ENCODE measurements around the gene SHANK2. TPM values are rescaled to one million over a fixed set of nuclear protein-coding genes. Genes with fewer than 3 reads are reported as not detected.

Gene SHANK2
- 13.7 and 65.9 TPM in 2 replicates for total RNA-seq

GRCh38 chr11:71252269-71252769 lies at the start of gene SHANK2:
Gene SHANK2, minus strand, starts transcription at chr11:71252577. Its CDS starts 105,251 bp downstream, at chr11:71147326.
- DNase-seq (ENCODE audit: low read depth) = no peak

DNA sequence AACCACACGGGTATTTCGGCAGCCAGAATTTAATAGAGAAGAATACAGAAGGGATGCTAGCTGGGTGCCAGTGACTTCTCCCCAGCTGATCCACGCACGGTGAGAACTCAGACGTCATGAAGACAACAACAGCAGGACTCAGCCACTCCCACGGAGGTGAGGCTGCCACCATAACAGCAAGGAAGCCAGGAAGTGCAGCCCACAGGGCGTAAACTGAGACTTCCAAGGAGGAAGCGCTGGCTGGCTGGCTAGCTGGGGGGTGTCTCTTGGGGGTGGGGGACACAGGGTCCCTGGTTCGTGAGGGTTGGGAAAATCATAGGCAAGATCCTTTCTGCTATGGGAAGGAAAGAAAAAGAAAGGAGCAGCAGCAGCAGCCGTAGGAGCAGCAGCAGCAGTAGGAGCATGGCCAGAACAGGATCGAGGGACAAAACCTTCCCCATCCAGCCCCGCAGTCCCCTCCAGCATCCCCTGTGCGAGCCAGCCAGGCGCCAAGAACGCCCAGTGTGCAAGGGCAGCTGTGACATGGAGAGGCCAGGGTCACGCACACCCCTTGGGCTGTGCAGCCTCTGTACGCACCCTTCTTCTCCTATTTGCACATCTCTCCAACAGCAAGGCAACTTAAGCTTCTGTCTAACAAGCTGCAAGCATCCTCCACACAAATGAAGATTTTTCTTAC lies 49.6 kb upstream of the SHANK2 start:
- DNase-seq (ENCODE audit: low read depth) = no peak

- DNase-seq (ENCODE audit: low read depth) = no peak
Observed at GRCh38 chr11:71301046-71301857, 48.9 kb upstream of the SHANK2 start.

GRCh38 chr11:71300187-71300586 lies 47.8 kb upstream of the SHANK2 start:
- DNase-seq (ENCODE audit: low read depth) = no peak

DNA sequence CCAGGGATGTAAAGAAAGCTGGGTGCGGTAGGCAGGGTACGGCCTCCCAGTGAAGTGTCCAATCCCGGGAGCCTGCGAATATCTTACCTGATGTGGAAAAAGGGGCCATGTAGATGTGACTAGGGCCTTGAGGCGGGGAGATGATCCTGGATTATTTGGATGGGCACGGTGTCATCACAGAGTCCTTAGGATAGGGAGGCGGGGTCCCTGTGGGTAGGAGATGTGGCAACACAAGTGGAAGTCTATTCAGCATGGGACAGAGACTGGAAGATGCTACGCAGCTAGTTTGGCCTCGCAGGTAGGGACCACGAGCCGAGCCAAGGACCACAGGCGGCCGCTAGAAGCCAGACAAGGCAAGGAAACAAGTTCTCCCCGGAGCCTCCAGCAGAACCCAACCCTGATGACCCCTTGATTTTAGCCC lies 46.4 kb upstream of the SHANK2 start:
- no peak for DNase-seq (ENCODE audit: low read depth)

DNA sequence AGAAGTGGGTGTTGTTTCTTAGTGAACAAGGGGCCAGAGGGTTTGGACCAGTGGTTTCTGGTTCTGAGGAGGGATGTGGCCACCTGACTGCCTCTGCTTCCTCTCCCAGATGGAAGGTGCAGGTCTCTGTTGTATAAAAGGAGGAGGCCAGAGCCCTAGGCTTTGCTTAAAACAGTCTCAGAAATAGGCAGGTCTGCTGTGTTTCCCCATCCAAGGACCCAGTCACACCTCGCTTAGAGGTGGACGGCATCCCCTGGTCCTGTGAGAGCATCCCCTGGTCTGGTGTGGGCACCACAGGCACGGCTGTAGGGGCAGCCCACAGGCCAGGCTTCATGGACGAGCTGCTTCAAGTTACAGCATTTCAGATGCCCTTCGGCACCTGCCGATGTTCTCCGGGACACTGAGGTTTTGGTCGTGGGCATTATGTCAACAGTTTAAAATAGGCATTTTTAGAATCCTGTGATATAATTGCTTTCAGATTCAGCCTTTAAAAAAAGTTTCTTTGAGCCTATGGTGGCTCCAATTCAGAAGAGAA lies 45.7 kb upstream of the SHANK2 start:
- DNase-seq (ENCODE audit: low read depth) = no peak

DNA sequence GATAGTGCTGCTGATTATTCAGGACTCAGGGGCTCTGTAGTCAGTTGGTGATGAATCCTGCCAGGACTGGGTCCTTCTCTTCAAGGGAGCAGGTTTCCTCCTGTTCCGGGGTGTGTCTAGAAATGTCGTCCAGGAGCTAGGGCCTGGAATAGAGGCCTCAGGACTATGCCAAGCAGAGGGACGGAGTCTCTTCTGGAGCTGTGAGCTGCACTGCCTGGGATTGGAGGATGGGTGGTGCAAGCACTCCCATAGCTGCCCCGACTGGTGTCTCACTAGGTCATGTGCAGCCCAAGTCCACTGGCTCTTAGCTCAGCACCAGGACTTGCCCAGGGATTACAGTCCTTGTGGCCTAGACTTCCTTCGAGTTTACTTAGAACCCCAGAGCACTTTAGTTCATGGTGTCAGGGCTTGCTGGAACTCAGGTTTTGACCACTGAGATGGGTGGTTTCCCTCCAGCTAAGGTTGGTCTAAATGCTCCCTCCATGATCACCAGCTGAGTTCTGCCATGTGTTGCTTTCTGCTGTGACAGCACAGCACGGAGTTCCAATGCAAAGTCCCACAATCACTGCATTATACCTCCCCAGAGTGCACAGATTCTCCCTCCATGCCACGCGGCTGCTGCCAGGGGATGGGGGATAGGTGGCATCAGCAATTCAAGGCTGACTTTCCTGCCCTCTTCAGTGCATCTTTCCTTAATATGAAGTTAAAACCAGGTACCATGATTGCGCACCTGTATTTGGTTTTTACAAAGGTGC lies 42.6 kb upstream of the SHANK2 start:
- DNase-seq (ENCODE audit: low read depth) = no peak

DNA sequence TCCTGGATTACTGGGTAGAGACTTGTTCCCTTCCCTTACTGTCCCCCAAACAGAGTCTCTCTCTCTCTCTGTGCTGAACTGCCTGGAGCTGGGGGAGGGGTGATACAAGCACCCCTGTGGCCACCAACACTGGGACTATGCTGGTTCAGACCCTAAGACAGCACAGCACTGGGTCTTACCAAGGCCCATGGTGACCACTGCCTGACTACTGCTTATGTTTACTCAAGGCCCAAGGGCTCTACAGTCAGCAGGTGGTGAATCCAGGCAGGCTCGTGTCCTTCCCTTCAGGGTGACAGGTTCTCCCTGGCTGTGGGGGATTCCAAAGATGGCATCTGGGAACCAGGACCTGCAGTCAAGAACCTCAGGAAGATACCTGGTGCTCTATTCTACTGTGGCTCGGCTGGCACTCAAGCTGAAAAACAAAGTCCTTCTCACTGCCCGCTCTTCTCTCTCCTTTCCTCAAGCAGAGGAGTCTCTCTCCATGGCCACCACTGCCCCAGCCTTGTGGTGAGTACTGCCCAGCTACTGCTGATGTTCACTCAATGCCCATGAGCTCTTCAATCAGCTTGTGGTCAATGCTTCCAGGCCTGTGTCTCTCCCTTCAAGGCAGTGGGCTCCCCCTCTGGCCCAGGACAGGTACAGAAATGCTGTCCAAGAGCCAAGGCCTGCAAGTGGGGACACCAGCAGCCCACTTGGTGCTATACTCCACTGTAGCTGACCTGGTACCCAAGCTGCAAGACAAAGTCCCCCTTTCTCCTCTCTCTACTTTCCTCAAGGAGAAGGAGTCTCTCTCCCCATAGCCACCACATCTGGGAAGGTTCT lies 41.8 kb upstream of the SHANK2 start:
- no peak for DNase-seq (ENCODE audit: low read depth)

DNA sequence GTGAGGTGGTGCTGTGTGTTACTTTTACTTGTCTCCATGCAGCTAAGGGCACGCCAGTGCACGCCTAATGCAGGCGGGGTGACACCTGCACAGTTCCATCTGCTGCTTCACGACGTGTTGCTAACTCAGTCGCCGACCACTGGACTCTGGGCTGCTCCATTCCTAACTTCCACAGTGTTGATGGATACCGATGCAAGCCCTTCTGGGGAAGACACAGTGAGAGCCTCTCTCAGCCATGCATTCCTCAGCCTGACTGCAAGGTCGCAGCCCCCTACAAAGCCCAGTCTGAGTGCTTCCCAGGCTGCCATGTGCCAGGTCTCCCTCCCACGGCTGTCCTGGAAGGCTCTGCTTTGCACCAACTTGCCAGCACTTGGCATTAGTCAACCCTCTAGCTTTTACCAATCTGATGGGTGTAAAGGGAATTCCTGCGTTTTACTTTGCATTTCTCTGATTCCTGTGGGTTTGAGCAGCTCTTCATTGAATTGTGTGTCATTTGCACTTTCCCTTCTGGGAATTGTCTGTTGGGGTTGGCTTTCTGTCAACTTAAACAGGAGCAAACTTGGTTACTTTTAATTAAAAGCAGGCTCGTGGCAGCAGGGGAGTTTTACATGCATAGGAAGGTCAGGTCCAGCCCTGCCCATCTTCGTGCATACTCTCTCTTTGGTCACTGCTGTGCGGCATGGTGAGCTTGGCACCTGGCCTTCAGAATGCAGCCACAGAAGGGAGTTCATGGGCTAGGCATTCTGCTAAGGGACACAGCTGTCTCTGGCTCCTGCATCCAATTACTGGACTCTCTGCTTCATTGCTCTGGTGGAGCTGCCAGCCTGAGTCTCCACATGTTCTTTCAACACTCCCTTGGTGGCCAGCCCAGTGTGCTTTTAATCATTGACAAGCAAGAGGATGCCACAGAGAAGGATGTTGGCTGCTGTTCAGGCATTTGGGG lies 34.6 kb upstream of the SHANK2 start:
- peak; percentile 97 for DNase-seq (ENCODE audit: low read depth)

DNA sequence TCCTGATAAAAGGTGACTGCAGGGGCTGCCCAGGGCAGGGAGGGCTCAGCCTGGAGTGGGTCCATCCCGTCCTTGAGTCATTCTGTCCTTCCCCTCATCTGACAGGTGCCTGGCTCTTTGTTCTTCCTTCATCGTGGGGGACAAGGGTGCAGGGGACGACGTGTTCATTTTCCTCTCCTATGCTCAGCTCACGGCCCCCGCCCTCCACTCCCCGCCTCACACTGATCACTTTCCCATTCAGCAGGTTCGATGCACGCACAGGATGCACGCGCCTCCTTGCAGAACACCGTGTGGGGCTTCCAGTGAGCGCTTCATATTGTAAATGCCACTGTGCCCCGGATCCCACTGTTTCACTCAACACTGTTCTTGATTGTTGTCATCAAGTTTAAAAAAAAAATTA lies 32.7 kb upstream of the SHANK2 start:
- DNase-seq (ENCODE audit: low read depth) = no peak

DNA sequence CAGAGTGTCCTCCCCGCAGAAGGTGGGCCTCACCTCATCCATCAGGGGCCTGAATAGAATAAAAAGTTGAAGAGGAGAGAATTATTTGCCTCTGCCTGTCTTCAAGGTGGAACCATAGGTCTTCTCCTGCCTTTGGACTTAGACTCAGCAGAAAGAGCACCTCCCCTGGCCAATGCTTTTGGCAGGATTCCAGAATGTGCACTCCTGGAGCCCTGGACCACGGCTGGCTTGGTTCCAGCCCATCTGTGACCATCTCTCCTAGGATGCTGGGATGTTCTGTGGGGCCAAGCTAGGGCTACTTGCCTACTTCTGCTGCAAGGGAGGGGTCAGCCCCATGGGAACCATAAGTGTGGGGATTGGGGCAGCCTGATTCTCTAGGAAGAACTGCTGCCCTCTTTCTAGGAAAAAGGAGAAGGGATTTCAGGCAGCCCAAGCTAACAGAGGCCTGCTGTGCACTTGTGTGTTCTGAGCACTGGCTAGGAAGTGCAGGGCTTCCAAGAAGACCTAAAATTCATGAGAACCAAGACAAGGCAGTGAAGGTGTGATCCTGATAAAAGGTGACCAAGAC lies 32.2 kb upstream of the SHANK2 start:
- no peak for DNase-seq (ENCODE audit: low read depth)

DNA sequence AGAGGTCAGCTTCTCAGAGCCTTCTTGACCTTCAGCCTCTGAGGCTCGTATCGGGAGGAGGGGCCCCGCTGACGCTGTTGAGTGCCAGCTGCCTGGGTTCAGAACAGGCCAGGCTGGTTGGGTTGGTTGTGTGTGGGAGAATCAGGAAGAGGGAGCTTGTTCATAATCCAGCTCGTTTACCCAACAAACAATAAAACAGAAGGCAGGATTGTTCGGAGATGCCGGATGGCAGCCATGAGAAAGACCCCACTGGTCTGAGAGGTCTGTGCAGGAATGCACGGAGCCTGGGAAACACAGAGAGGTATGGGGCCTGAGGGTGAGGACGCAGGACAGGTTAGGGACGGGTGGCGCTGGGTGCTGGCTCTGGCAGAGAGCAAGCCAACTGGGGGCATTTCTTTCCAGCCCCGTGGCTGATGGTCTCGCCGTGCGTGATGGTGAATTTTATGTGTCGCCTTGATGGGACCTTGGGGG lies 31.6 kb upstream of the SHANK2 start:
- no peak for DNase-seq (ENCODE audit: low read depth)

- no peak for DNase-seq (ENCODE audit: low read depth)
Observed at GRCh38 chr11:71282581-71283351, 30.4 kb upstream of the SHANK2 start.

- no peak for DNase-seq (ENCODE audit: low read depth)
Observed at GRCh38 chr11:71281831-71282230, 29.5 kb upstream of the SHANK2 start.

GRCh38 chr11:71281204-71281603 lies 28.8 kb upstream of the SHANK2 start:
- DNase-seq (ENCODE audit: low read depth) = no peak

- no peak for DNase-seq (ENCODE audit: low read depth)
Observed at GRCh38 chr11:71279916-71280645, 27.7 kb upstream of the SHANK2 start.

DNA sequence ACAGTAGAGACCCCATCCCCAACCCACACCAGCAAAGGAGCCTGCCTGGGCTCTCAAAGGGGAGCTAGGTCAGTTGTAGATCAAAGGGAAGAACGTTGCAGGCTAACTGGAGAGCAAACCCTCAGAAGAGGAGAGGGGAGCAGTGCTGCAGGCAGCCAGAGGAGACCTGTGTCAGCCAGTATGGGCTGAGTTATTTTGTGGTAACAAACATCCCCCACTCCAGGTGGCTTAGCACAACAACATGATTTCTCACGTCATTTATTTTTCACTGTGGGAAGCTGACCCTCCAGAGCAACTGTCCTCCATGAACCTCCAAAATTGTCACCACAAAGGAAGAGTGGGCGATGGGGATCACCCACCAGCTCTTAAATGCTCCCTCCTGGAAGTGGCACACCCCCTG lies 19.8 kb upstream of the SHANK2 start:
- DNase-seq (ENCODE audit: low read depth) = no peak

All from renal cortical epithelial cell (primary cell).